Measurements from ENCODE around the gene MEX3D.
"Not testable (repeated sequence)": the region's sequence is repeated elsewhere in the genome, so short reads cannot be mapped to it uniquely, and the experiment has no call there.

Gene MEX3D

GRCh38 chr19:1549332-1549945 is 18.7 kb downstream of the MEX3D start:
- H3K36me3 Mint-ChIP-seq (ENCODE audit: low read depth), result no peaks in the 10 kb centered on the region
- no peaks in the 10 kb centered on the region for H3K9me3 Mint-ChIP-seq
- ATAC-seq, result no peak
- no peak for DNase-seq
- H3K4me3 Mint-ChIP-seq, result no peak overlapping the region
- H3K27me3 Mint-ChIP-seq, result peaks cover 22% of the 10 kb centered on the region
- no peak overlapping the region for H3K27ac Mint-ChIP-seq
- peaks cover 3% of the 10 kb centered on the region for H3K4me1 Mint-ChIP-seq

- Mint-ChIP-seq H3K27ac (no peak overlapping the region), H3K36me3 (ENCODE audit: low read depth) (no peaks in the 10 kb centered on the region), H3K4me3 (no peak overlapping the region), H3K9me3 (no peaks in the 10 kb centered on the region), H3K27me3 (peaks cover 43% of the 10 kb centered on the region), H3K4me1 (no peaks in the 10 kb centered on the region)
- DNase-seq (no peak), ATAC-seq (no peak)
Measured at GRCh38 chr19:1540365-1540925, 27.7 kb downstream of the MEX3D start.

GRCh38 chr19:1539749-1540148 is 28.4 kb downstream of the MEX3D start:
- not testable (repeated sequence) for H3K9me3 Mint-ChIP-seq

GRCh38 chr19:1538978-1539377 is 29.1 kb downstream of the MEX3D start:
- peaks cover 40% of the 10 kb centered on the region for H3K27me3 Mint-ChIP-seq
- DNase-seq (no peak), ATAC-seq (no peak)
- H3K4me3 Mint-ChIP-seq, result no peak overlapping the region
- no peaks in the 10 kb centered on the region for H3K4me1 Mint-ChIP-seq
- H3K36me3 Mint-ChIP-seq (ENCODE audit: low read depth), result no peaks in the 10 kb centered on the region
- no peak overlapping the region for H3K27ac Mint-ChIP-seq
- no peaks in the 10 kb centered on the region for H3K9me3 Mint-ChIP-seq

More at GRCh38 chr19:1539749-1540148, 28.4 kb downstream of the MEX3D start:
- H3K36me3 Mint-ChIP-seq (ENCODE audit: low read depth); H3K4me1 Mint-ChIP-seq; H3K4me3 Mint-ChIP-seq; H3K27ac Mint-ChIP-seq; DNase-seq; ATAC-seq: not testable (repeated sequence)
- H3K27me3 Mint-ChIP-seq, result peaks cover 44% of the 10 kb centered on the region

- H3K4me1 Mint-ChIP-seq; H3K4me3 Mint-ChIP-seq; H3K9me3 Mint-ChIP-seq; H3K36me3 Mint-ChIP-seq (ENCODE audit: low read depth); ATAC-seq; H3K27ac Mint-ChIP-seq; DNase-seq: not testable (repeated sequence)
- H3K27me3 Mint-ChIP-seq, result peaks cover 34% of the 10 kb centered on the region
Measured at GRCh38 chr19:1535699-1536098, 32.4 kb downstream of the MEX3D start.

- Mint-ChIP-seq H3K27ac (no peak overlapping the region), H3K36me3 (ENCODE audit: low read depth) (no peaks in the 10 kb centered on the region)
Measured at GRCh38 chr19:1534972-1535371, 33.2 kb downstream of the MEX3D start.

GRCh38 chr19:1533510-1534150 is 34.5 kb downstream of the MEX3D start:
- ATAC-seq, result no peak
- no peak overlapping the region for H3K27ac Mint-ChIP-seq
- H3K9me3 Mint-ChIP-seq, result no peaks in the 10 kb centered on the region
- no peak for DNase-seq
- no peaks in the 10 kb centered on the region for H3K4me1 Mint-ChIP-seq
- no peaks in the 10 kb centered on the region for H3K36me3 Mint-ChIP-seq (ENCODE audit: low read depth)
- no peak overlapping the region for H3K4me3 Mint-ChIP-seq
- H3K27me3 Mint-ChIP-seq, result peaks cover 23% of the 10 kb centered on the region

More at GRCh38 chr19:1534972-1535371, 33.2 kb downstream of the MEX3D start:
- Mint-ChIP-seq H3K4me3 (no peak overlapping the region), H3K9me3 (no peaks in the 10 kb centered on the region), H3K4me1 (no peaks in the 10 kb centered on the region), H3K27me3 (peaks cover 27% of the 10 kb centered on the region)
- DNase-seq (no peak), ATAC-seq (no peak)

GRCh38 chr19:1532003-1532402 is 36.1 kb downstream of the MEX3D start:
- Mint-ChIP-seq H3K9me3 (no peaks in the 10 kb centered on the region), H3K4me3 (no peak overlapping the region), H3K27me3 (peaks cover 25% of the 10 kb centered on the region), H3K27ac (no peak overlapping the region), H3K36me3 (ENCODE audit: low read depth) (no peaks in the 10 kb centered on the region), H3K4me1 (no peaks in the 10 kb centered on the region)
- ATAC-seq (no peak), DNase-seq (no peak)

GRCh38 chr19:1531587-1531986 is 36.5 kb downstream of the MEX3D start:
- Mint-ChIP-seq H3K27me3 (peaks cover 26% of the 10 kb centered on the region), H3K36me3 (ENCODE audit: low read depth) (no peaks in the 10 kb centered on the region)

GRCh38 chr19:1530856-1531255 is 37.3 kb downstream of the MEX3D start:
- H3K4me3 Mint-ChIP-seq; H3K27ac Mint-ChIP-seq; H3K4me1 Mint-ChIP-seq; H3K9me3 Mint-ChIP-seq; DNase-seq; ATAC-seq; H3K36me3 Mint-ChIP-seq (ENCODE audit: low read depth): not testable (repeated sequence)
- H3K27me3 Mint-ChIP-seq, result peaks cover 32% of the 10 kb centered on the region

More at GRCh38 chr19:1531587-1531986, 36.5 kb downstream of the MEX3D start:
- no peak overlapping the region for H3K27ac Mint-ChIP-seq
- ATAC-seq (no peak), DNase-seq (no peak)
- no peaks in the 10 kb centered on the region for H3K4me1 Mint-ChIP-seq
- no peaks in the 10 kb centered on the region for H3K9me3 Mint-ChIP-seq
- H3K4me3 Mint-ChIP-seq, result no peak overlapping the region

GRCh38 chr19:1529430-1529816 is 38.7 kb downstream of the MEX3D start:
- DNase-seq (no peak), ATAC-seq (no peak)
- peaks cover 3% of the 10 kb centered on the region for H3K4me1 Mint-ChIP-seq
- H3K36me3 Mint-ChIP-seq (ENCODE audit: low read depth), result no peaks in the 10 kb centered on the region
- H3K27ac Mint-ChIP-seq, result no peak overlapping the region
- H3K9me3 Mint-ChIP-seq, result no peaks in the 10 kb centered on the region
- H3K4me3 Mint-ChIP-seq, result no peak overlapping the region
- H3K27me3 Mint-ChIP-seq, result peaks cover 32% of the 10 kb centered on the region

GRCh38 chr19:1528596-1529429 is 39.3 kb downstream of the MEX3D start:
- H3K4me1 Mint-ChIP-seq, result peaks cover 4% of the 10 kb centered on the region
- no peaks in the 10 kb centered on the region for H3K9me3 Mint-ChIP-seq
- no peak overlapping the region for H3K4me3 Mint-ChIP-seq
- no peak for ATAC-seq
- no peak overlapping the region for H3K27ac Mint-ChIP-seq
- DNase-seq, result no peak
- H3K27me3 Mint-ChIP-seq, result peaks cover 34% of the 10 kb centered on the region
- H3K36me3 Mint-ChIP-seq (ENCODE audit: low read depth), result no peaks in the 10 kb centered on the region

- no peaks in the 10 kb centered on the region for H3K9me3 Mint-ChIP-seq
- ATAC-seq (no peak), DNase-seq (no peak)
- H3K4me3 Mint-ChIP-seq, result no peak overlapping the region
- H3K36me3 Mint-ChIP-seq (ENCODE audit: low read depth), result no peaks in the 10 kb centered on the region
- H3K27me3 Mint-ChIP-seq, result peaks cover 37% of the 10 kb centered on the region
- H3K27ac Mint-ChIP-seq, result no peak overlapping the region
- peaks cover 4% of the 10 kb centered on the region for H3K4me1 Mint-ChIP-seq
Measured at GRCh38 chr19:1527650-1528309, 40.3 kb downstream of the MEX3D start.

GRCh38 chr19:1526979-1527649 is 41.0 kb downstream of the MEX3D start:
- DNase-seq (no peak), ATAC-seq (no peak)
- Mint-ChIP-seq H3K27me3 (peaks cover 37% of the 10 kb centered on the region), H3K36me3 (ENCODE audit: low read depth) (no peaks in the 10 kb centered on the region), H3K27ac (no peak overlapping the region), H3K4me3 (no peak overlapping the region), H3K4me1 (peaks cover 4% of the 10 kb centered on the region), H3K9me3 (no peaks in the 10 kb centered on the region)

Data from activated naive CD8-positive, alpha-beta T cell treated with anti-CD3 and anti-CD28 coated beads, Interleukin-2, amount 50 U/mL, for 24 hours (primary cell).